ENCODE results near the gene SLC7A10.

- no peak for TF ChIP-seq CTCF (IDR thresholded peaks at IDR 0.05)
- no peak for TF ChIP-seq POLR2A (IDR thresholded peaks at IDR 0.05)
Observed at GRCh38 chr19:33214596-33214995, 11.1 kb downstream of the SLC7A10 start.

Data from vagina (tissue), 2 donors.